Liver (tissue), 3 donors: Measurements from ENCODE around the gene ZNF438.

Source experiments
- EGR1 ChIP-seq, 2 donors: IDR thresholded peaks; 2 replicates each; pipeline ENCODE4 v1.6.1; 2016 to 2018; ENCODE audit warnings: antibody characterized with exemption in 2 of 2, low read depth in 2 of 2
- GABPA ChIP-seq, 2 donors: IDR thresholded peaks in 1 of 2; conservative IDR thresholded peaks in 1 of 2; 2 replicates each; pipeline ENCODE4 v1.6.1; 2016; ENCODE audit warnings: antibody characterized with exemption in 2 of 2, mild to moderate bottlenecking in 1 of 2, moderate library complexity in 1 of 2
- JUND ChIP-seq, 2 donors: IDR thresholded peaks; 2 replicates each; pipeline ENCODE4 v1.6.1; 2016; ENCODE audit warnings: antibody characterized with exemption in 2 of 2
- RAD21 ChIP-seq, 2 donors: IDR thresholded peaks; 2 replicates each; pipeline ENCODE4 v1.6.1; 2016; ENCODE audit warnings: antibody characterized with exemption in 2 of 2, mild to moderate bottlenecking in 2 of 2
- RXRA ChIP-seq, 2 donors: IDR thresholded peaks; 2 replicates each; pipeline ENCODE4 v1.6.1; 2017 to 2018; ENCODE audit warnings: antibody characterized with exemption in 2 of 2, mild to moderate bottlenecking in 1 of 2
- SP1 ChIP-seq: IDR thresholded peaks from 2 replicates; pipeline ENCODE4 v1.6.1; 2018; ENCODE audit warnings: antibody characterized with exemption, mild to moderate bottlenecking
- TAF1 ChIP-seq: conservative IDR thresholded peaks from 2 replicates; pipeline ENCODE4 v1.6.1; 2016; ENCODE audit warnings: antibody characterized with exemption, mild to moderate bottlenecking
- YY1 ChIP-seq: IDR thresholded peaks from 2 replicates; pipeline ENCODE4 v1.6.1; 2016; ENCODE audit warnings: antibody characterized with exemption, mild to moderate bottlenecking
- TF ChIP-seq, protein P1 (sequence below): fragments of 150-350 bp; IDR thresholded peaks from 2 replicates; pipeline ENCODE4 v1.5.1; 2017; ENCODE audit warnings: improper control_type of control experiment, low read depth, low read length; ENCODE audit not compliant: missing input control
- TF ChIP-seq, protein P2 (sequence below): IDR thresholded peaks from 2 replicates; pipeline ENCODE4 v1.6.1; 2016; ENCODE audit warnings: antibody characterized with exemption
- TF ChIP-seq, protein P3 (sequence below): IDR thresholded peaks from 2 replicates; pipeline ENCODE4 v1.6.1; 2016; ENCODE audit warnings: antibody characterized with exemption
- TF ChIP-seq, protein P4 (sequence below): IDR thresholded peaks from 2 replicates; pipeline ENCODE4 v1.6.1; 2016; ENCODE audit warnings: antibody characterized with exemption, mild to moderate bottlenecking
- TF ChIP-seq, protein P5 (sequence below): IDR thresholded peaks from 2 replicates; pipeline ENCODE4 v1.6.1; 2016; ENCODE audit warnings: antibody characterized with exemption
- donor health status: healthy.
- donor health status: healthy.

DNA sequence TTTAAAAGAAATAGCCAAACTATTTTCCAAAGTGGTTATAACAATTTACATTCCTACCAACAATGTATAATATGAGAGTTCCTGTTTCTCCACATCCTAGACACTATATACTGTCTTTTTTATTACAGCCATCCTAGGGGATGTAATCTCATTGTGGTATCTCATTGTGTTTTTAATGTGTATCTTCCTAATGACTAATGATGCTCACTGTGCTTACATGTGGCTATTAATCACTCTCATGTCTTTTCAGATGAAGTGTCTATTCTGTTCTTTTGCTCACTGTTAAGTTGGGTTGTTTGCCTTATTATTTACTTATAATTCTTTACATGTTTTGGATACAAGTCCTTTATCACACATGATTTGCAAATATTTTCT, 71.8 kb downstream of the ZNF438 start:
- TF ChIP-seq SP1 (no peak), YY1 (no peak), RAD21 (IDR thresholded peaks at IDR 0.05) (no peak), TAF1 (no peak), JUND (IDR thresholded peaks at IDR 0.05) (no peak), RXRA (IDR thresholded peaks at IDR 0.05) (no peak), EGR1 (IDR thresholded peaks at IDR 0.05; ENCODE audit: low read depth in 2 of 2) (no peak), GABPA (IDR thresholded peaks at IDR 0.05 in 1 of 2, conservative IDR thresholded peaks at IDR 0.05 in 1 of 2) (no peak)
- TF ChIP-seq, protein P1, sequence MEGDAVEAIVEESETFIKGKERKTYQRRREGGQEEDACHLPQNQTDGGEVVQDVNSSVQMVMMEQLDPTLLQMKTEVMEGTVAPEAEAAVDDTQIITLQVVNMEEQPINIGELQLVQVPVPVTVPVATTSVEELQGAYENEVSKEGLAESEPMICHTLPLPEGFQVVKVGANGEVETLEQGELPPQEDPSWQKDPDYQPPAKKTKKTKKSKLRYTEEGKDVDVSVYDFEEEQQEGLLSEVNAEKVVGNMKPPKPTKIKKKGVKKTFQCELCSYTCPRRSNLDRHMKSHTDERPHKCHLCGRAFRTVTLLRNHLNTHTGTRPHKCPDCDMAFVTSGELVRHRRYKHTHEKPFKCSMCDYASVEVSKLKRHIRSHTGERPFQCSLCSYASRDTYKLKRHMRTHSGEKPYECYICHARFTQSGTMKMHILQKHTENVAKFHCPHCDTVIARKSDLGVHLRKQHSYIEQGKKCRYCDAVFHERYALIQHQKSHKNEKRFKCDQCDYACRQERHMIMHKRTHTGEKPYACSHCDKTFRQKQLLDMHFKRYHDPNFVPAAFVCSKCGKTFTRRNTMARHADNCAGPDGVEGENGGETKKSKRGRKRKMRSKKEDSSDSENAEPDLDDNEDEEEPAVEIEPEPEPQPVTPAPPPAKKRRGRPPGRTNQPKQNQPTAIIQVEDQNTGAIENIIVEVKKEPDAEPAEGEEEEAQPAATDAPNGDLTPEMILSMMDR = no peak
- TF ChIP-seq, protein P2, sequence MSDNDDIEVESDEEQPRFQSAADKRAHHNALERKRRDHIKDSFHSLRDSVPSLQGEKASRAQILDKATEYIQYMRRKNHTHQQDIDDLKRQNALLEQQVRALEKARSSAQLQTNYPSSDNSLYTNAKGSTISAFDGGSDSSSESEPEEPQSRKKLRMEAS = no peak
- TF ChIP-seq, protein P3, sequence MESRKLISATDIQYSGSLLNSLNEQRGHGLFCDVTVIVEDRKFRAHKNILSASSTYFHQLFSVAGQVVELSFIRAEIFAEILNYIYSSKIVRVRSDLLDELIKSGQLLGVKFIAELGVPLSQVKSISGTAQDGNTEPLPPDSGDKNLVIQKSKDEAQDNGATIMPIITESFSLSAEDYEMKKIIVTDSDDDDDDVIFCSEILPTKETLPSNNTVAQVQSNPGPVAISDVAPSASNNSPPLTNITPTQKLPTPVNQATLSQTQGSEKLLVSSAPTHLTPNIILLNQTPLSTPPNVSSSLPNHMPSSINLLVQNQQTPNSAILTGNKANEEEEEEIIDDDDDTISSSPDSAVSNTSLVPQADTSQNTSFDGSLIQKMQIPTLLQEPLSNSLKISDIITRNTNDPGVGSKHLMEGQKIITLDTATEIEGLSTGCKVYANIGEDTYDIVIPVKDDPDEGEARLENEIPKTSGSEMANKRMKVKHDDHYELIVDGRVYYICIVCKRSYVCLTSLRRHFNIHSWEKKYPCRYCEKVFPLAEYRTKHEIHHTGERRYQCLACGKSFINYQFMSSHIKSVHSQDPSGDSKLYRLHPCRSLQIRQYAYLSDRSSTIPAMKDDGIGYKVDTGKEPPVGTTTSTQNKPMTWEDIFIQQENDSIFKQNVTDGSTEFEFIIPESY = no peak
- TF ChIP-seq, protein P4, sequence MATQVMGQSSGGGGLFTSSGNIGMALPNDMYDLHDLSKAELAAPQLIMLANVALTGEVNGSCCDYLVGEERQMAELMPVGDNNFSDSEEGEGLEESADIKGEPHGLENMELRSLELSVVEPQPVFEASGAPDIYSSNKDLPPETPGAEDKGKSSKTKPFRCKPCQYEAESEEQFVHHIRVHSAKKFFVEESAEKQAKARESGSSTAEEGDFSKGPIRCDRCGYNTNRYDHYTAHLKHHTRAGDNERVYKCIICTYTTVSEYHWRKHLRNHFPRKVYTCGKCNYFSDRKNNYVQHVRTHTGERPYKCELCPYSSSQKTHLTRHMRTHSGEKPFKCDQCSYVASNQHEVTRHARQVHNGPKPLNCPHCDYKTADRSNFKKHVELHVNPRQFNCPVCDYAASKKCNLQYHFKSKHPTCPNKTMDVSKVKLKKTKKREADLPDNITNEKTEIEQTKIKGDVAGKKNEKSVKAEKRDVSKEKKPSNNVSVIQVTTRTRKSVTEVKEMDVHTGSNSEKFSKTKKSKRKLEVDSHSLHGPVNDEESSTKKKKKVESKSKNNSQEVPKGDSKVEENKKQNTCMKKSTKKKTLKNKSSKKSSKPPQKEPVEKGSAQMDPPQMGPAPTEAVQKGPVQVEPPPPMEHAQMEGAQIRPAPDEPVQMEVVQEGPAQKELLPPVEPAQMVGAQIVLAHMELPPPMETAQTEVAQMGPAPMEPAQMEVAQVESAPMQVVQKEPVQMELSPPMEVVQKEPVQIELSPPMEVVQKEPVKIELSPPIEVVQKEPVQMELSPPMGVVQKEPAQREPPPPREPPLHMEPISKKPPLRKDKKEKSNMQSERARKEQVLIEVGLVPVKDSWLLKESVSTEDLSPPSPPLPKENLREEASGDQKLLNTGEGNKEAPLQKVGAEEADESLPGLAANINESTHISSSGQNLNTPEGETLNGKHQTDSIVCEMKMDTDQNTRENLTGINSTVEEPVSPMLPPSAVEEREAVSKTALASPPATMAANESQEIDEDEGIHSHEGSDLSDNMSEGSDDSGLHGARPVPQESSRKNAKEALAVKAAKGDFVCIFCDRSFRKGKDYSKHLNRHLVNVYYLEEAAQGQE = no peak
- TF ChIP-seq, protein P5, sequence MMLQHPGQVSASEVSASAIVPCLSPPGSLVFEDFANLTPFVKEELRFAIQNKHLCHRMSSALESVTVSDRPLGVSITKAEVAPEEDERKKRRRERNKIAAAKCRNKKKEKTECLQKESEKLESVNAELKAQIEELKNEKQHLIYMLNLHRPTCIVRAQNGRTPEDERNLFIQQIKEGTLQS = no peak
